RWPE1 (cell line): Measurements from ENCODE around the gene NPAS1.

Source experiments
- CTCF ChIA-PET: fragments of 350-600 bp; sonication (Branson Sonifier 250); formaldehyde crosslinking; extraction: SDS; loops from one replicate; lab custom pipeline; 2021; lab: Yijun Ruan, JAX
- POLR2A ChIA-PET: fragments of 400-600 bp; formaldehyde crosslinking; extraction: SDS; loops from one replicate; lab custom pipeline; 2020; ENCODE audit warnings: antibody characterized with exemption; ENCODE audit not compliant: low non-redundant PET; lab: Yijun Ruan, JAX
- DNase-seq: peaks from one replicate; pipeline ENCODE4 v3.0.0; 2012; ENCODE audit warnings: low spot score
- H3K27ac ChIP-seq: fragments of 450-650 bp; 2 replicates; pipeline ENCODE4 v1.5.1; 2017
- CTCF ChIP-seq: fragments of 450-650 bp; conservative IDR thresholded peaks from 2 replicates; pipeline ENCODE4 v1.5.1; 2017; ENCODE audit warnings: low read depth, mild to moderate bottlenecking

The NPAS1 gene

GRCh38 chr19:46980761-46981160, 38.9 kb upstream of the NPAS1 start:
- CTCF ChIA-PET, result no interaction called here
- H3K27ac ChIP-seq, result no peak overlapping the region
- POLR2A ChIA-PET, result no interaction called here
- TF ChIP-seq CTCF, result no peak
- DNase-seq, result no peak

GRCh38 chr19:46981286-46981945, 38.2 kb upstream of the NPAS1 start:
- TF ChIP-seq CTCF, result no peak
- peak overlapping the region; percentile 69 for H3K27ac ChIP-seq
- no peak for DNase-seq
- POLR2A ChIA-PET, result no interaction called here
- CTCF ChIA-PET, result no interaction called here

GRCh38 chr19:46983097-46983496, 36.5 kb upstream of the NPAS1 start:
- TF ChIP-seq CTCF, result no peak
- no peak for DNase-seq
- H3K27ac ChIP-seq, result peak overlapping the region; percentile 69
- CTCF ChIA-PET, result no interaction called here
- POLR2A ChIA-PET, result no interaction called here

- POLR2A ChIA-PET, result no interaction called here
- TF ChIP-seq CTCF, result no peak
- CTCF ChIA-PET, result interaction anchor here (0.6 kb wide), 2 partner anchors 113 to 1977 kb away, joined by 3 read pairs; no protein-coding TSS in a partner anchor
- H3K27ac ChIP-seq, result peak overlapping the region; percentile 75
- peak; percentile 57 for DNase-seq
Measured at GRCh38 chr19:46984077-46985010, 35.3 kb upstream of the NPAS1 start.

GRCh38 chr19:46985542-46986415, 33.9 kb upstream of the NPAS1 start:
- CTCF ChIA-PET, result no interaction called here
- POLR2A ChIA-PET, result no interaction called here
- H3K27ac ChIP-seq, result peak overlapping the region; percentile 75
- DNase-seq, result no peak
- TF ChIP-seq CTCF, result no peak
